Stimulated activated CD4-positive, alpha-beta T cell treated with anti-CD3 and anti-CD28 coated beads, Interleukin-2, amount 100 ng/mL, for 48 hours (primary cell): ENCODE data around the gene TDRD9.

ENCODE experiments used
- DNase-seq, 2 donors: peaks; one replicate each; pipeline ENCODE4 v3.0.0-alpha.2; 2020

Gene TDRD9

DNA sequence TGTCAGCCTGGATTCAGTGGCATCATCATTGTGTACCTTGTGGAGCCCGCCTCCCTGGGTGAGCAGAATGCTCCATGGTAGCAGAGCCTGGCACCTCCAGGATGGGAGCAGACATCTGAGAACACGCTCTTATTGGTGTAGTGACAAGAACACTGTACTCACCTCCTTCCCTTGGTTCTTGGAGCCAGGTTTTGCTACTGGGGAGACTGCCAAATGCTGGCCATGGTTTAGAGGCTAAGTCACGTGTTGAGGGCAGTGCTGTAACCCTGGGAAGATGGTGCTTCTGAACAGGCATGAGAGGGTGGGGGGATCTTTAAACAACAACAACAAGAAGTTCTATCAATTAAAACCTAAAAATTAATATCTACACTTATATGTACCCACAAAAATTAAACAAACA lies 109.6 kb downstream of the TDRD9 start:
- DNase-seq = no peak

- no peak for DNase-seq
Measured at GRCh38 chr14:104039214-104039613, 111.0 kb downstream of the TDRD9 start.

DNA sequence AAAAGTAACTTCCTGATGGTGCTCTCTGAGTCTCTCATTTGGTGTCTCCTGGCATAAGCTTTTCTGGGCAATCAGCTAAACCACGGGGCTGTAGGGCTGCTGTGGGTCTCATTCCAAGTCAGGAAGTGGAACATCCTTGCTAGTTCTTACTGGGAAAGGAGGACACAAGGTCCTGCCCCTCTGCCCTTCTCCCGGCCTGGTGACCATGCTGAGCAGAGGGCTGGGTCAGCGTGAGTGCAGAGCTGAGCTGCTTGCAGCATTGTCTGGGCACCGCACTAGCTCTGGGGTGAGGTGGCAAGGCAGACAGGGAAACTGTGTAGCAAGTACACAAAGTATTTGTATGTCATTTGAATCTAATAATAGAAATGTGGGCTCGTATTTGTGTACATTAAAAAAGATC lies 112.3 kb downstream of the TDRD9 start:
- no peak for DNase-seq

DNA sequence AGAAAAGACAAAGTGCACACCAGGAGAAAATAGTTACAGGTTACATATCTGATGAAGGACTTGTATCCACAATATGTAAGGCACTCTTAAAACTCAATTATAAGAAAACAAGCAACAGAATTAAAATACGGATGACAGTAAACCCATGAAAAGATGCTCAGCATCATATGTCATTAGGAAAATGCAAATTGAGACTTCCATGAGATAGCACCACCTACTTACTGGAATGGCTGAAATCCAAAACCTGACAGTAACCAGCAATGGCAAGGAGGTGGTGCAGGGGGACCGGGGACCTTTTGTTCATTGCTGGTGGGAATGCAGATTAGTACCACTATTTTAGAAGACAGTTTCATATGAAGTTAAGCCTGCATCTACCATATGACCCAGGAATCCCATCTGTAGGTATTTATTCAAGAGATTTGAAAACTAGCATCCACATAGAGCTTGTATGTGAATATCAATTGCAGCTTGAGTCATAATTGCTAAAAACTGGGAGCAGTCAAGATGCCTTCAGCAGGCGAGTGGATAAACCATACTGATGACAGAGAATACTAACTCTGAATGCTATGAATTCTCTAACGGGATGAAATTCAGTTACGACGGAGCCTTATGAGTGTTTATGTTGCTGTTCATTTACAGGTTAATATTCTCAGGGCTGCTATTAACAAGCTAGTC lies 113.3 kb downstream of the TDRD9 start:
- DNase-seq = no peak

GRCh38 chr14:104044016-104044415 lies 115.8 kb downstream of the TDRD9 start:
- DNase-seq = no peak

GRCh38 chr14:104047761-104048160 lies 119.5 kb downstream of the TDRD9 start:
- no peak for DNase-seq

- no peak for DNase-seq
Measured at GRCh38 chr14:104048758-104049507, 120.7 kb downstream of the TDRD9 start.

- no peak for DNase-seq
Measured at GRCh38 chr14:104049576-104050240, 121.5 kb downstream of the TDRD9 start.

GRCh38 chr14:104051092-104051813 lies 123.0 kb downstream of the TDRD9 start:
- no peak for DNase-seq

GRCh38 chr14:104054222-104054905 lies 126.1 kb downstream of the TDRD9 start:
- no peak for DNase-seq

GRCh38 chr14:104062281-104062680 lies 134.0 kb downstream of the TDRD9 start:
- DNase-seq = no peak

- no peak for DNase-seq
Measured at GRCh38 chr14:104064003-104064402, 135.7 kb downstream of the TDRD9 start.

DNA sequence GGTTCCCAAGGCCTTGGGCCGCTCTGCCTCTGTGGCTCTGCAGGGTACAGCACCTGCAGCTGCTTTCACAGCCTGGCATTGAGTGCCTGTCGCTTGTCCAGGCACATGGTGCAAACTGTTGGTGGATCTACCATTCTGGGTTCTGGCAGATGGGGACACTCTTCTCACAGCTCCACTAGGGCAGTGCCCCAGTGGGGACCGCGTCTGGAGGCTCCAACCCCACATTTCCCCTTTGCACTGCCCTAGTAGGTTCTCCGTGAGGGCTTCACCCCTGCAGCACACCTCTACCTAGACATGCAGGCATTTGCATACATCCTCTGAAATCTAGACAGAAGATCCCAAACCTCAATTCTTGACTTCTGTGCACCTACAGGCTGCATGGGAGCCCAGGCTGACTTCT lies 138.0 kb downstream of the TDRD9 start:
- no peak for DNase-seq

DNA sequence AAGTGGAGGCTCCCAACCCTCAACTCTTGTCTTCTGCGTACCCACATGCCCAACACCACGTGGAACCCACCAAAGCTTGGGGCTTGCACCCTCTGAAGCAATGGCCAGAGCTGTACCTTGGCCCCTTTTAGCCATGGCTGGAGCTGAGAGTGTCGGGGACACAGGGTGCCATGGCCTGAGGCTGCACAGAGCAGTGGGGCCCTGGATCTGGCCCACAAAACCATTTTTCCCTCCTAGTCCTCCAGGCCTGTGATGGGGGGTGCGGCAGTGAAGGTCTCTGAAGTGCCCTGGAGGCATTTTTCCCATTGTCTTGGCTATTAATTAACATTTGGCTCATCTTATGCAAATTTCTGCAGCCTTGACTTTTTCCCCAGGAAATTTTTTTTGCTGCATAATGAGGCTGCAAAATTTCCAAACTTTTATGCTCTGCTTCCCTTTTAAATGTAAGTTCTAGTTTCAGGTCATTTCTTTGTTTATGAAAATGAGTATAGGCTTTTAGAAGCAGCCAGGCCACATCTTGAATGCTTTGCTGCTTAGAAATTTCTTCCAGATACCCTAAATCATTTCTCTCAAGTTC lies 138.6 kb downstream of the TDRD9 start:
- no peak for DNase-seq

DNA sequence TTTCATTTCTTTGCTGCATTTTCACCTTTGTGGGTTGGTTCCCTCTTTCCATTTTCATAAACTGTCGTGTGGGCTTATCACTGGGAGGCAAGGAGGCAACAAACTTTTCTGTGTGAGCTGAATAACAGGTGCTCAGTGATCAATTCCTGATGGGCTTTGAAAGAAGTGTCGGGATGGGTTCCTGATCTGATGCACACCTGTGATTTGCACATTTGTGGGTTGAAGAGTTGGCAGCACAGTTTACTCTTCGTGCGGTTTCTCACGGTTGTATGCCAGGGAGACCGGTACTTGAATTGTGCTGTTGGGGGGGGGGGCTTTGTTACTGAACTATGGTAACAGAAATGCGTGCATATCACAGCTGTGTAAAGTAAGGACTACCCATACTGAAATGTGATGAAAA lies 141.3 kb downstream of the TDRD9 start:
- DNase-seq = no peak

GRCh38 chr14:104072586-104072985 lies 144.3 kb downstream of the TDRD9 start:
- no peak for DNase-seq

DNA sequence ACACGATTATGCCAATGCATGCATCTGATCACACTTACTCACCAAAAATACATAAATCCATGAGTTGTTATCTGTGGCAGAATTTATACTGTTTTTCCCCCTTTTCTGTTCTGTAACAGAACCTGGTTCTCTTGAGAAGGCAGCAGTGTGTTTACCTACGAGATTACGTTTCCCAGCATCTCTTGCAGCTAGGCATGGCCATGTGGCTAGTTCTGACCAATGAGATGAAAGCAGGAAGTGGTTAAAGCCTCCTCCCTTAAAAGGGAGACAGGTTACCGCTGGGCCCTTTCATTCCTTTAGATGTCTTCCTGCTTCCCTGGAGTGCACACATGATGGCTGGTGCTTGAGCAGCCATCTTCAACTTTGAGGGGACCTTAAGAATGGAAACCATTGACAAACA lies 145.5 kb downstream of the TDRD9 start:
- DNase-seq = no peak

- no peak for DNase-seq
Measured at GRCh38 chr14:104075530-104076151, 147.4 kb downstream of the TDRD9 start.

- no peak for DNase-seq
Measured at GRCh38 chr14:104076743-104077142, 148.5 kb downstream of the TDRD9 start.

DNA sequence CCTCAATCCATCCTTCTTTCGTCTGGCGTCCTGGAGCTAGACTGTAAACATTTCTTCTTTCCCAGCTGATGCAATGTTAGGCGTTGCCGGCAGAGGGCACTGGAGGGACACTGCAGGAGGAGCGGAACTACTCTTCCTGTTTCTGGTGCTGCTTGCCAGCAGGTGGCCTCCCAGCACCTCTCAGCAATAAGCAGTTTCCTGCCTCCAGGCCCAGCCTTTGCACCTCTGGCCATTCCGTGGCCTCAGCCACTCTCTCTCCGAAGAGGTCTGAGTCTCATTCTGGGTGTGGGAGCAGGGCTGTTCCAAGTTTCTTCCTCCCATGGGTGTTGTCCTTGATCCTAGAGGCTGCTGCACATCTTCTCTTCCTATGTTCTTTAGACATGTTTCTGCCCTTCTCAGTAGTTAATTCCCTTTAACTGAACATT lies 149.8 kb downstream of the TDRD9 start:
- peak; percentile 77 to 81 for DNase-seq

DNA sequence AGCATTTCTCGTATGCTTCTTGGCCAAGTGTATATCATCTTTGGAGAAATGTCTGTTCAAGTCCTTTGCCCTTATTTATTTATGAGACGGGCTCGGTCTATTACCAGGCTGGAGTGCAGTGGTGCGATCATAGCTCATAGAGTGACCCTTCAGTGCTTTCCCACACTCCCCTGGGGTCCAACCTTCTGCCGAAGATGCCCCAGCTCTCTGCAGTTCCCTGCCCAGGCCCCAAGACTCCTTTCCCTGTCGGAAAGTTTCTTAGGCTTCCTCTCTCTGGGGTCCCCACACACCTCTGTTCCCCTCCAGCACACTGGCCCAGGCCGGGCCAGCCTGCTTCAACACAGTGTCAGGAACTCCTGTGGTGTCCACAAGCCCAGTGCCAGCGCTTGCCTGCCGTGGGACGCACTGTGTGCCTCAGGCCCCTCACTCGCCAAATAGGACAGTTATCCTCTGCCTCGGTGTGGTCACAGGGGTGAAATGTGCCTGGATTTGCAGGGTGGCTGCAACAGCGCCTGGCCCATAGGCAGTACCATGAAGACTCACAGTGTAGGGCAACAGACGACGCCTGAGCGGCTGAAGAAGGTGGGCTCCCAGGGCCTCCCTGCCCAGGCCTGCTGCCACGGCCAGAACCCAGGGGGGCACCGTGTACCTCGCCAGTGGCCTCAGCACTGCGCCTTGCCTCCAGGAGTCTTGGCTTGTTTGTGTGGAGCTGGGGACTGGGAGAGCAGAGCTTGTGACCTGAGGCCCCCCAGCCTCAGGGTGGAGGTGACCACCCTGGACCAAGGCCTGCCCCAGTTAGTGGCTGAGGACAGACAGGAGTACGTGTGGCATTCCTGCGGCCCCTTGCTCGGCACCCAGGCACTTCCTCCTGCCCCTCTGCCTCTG lies 152.4 kb downstream of the TDRD9 start:
- no peak for DNase-seq
